Lower lobe of right lung (tissue), 2 donors: ENCODE results near the gene HNRNPL. TPM values are rescaled to one million over a fixed set of nuclear protein-coding genes. Genes with fewer than 3 reads are reported as not detected.
"Not testable (repeated sequence)": the region's sequence is repeated elsewhere in the genome, so short reads cannot be mapped to it uniquely, and the experiment has no call there.

Source experiments
- ATAC-seq, 2 donors: fragments of 200-7000 bp; cut with Tn5 transposase; one replicate each; pipeline ENCODE4 v1.9.1; 2020 to 2022; ENCODE audit warnings: mild to moderate bottlenecking in 2 of 2, moderate library complexity in 2 of 2
- DNase-seq: peaks from one replicate; pipeline ENCODE4 v3.0.0-alpha.2; 2020
- H3K27ac ChIP-seq: fragments of 200-600 bp; one replicate; pipeline ENCODE4 v1.8.0; 2022
- H3K27me3 ChIP-seq: fragments of 200-600 bp; one replicate; pipeline ENCODE4 v1.8.0; 2022; ENCODE audit warnings: low read depth
- H3K36me3 ChIP-seq: fragments of 200-600 bp; one replicate; pipeline ENCODE4 v1.8.0; 2022; ENCODE audit warnings: mild to moderate bottlenecking
- H3K4me1 ChIP-seq: fragments of 200-600 bp; one replicate; pipeline ENCODE4 v1.8.0; 2022
- H3K4me3 ChIP-seq: fragments of 200-600 bp; one replicate; pipeline ENCODE4 v1.8.0; 2022; ENCODE audit warnings: mild to moderate bottlenecking
- H3K9me3 ChIP-seq: fragments of 200-600 bp; one replicate; pipeline ENCODE4 v1.8.0; 2022
- intact Hi-C: fragments of 100-400 bp; cut with DNase I; formaldehyde crosslinking; loops from one replicate; pipeline ENCODE4 v1.11.0; 2022
- total RNA-seq: library from RNA; stranded (reverse); fragmentation: NEBNext Ultra II Directional; extraction: Animal tissue kit (Norgen Biotek cat#: 25700); gene quantifications from one replicate; pipeline ENCODE4 v1.2.1, GENCODE V29; 2021
- TF ChIP-seq, protein P1 (sequence below): fragments of 200-600 bp; IDR thresholded peaks from one replicate; pipeline ENCODE4 v1.8.0; 2022; ENCODE audit warnings: antibody characterized with exemption, mild to moderate bottlenecking
- donor health status: DM: no; HTN: yes; CAD: no; lungs with severe emphysema.

The HNRNPL gene
- total RNA-seq, 1 donor from 2014 or later, result 274 TPM

DNA sequence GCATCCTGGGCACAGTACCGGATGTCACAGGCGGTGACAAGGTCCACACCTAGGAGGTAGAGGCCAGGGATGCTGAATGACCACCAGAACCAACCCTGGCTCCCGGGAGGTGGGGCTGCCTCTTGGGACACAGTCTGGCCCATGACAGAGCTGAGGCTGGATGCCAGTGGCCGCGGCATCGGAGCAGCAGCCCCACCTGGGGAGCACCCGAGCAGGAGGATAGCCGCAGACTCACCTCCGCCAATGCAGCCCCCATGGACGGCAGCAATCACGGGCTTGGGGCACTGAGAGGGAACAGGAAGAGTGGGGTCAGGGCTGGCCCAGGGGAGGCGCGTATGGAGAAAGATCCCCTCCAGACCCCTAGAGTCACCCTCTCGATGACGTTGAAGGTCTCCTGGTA, 32.7 kb downstream of the HNRNPL start:
- TF ChIP-seq, protein P1, sequence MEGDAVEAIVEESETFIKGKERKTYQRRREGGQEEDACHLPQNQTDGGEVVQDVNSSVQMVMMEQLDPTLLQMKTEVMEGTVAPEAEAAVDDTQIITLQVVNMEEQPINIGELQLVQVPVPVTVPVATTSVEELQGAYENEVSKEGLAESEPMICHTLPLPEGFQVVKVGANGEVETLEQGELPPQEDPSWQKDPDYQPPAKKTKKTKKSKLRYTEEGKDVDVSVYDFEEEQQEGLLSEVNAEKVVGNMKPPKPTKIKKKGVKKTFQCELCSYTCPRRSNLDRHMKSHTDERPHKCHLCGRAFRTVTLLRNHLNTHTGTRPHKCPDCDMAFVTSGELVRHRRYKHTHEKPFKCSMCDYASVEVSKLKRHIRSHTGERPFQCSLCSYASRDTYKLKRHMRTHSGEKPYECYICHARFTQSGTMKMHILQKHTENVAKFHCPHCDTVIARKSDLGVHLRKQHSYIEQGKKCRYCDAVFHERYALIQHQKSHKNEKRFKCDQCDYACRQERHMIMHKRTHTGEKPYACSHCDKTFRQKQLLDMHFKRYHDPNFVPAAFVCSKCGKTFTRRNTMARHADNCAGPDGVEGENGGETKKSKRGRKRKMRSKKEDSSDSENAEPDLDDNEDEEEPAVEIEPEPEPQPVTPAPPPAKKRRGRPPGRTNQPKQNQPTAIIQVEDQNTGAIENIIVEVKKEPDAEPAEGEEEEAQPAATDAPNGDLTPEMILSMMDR, result no peak
- no peak for DNase-seq
- no peak overlapping the region for H3K4me3 ChIP-seq
- peaks cover 62% of the 10 kb centered on the region for H3K36me3 ChIP-seq
- no peak overlapping the region for H3K27ac ChIP-seq
- ATAC-seq, result no peak
- no peaks in the 10 kb centered on the region for H3K27me3 ChIP-seq
- no peaks in the 10 kb centered on the region for H3K4me1 ChIP-seq
- no peaks in the 10 kb centered on the region for H3K9me3 ChIP-seq
- intact Hi-C loops, result no loop called here

DNA sequence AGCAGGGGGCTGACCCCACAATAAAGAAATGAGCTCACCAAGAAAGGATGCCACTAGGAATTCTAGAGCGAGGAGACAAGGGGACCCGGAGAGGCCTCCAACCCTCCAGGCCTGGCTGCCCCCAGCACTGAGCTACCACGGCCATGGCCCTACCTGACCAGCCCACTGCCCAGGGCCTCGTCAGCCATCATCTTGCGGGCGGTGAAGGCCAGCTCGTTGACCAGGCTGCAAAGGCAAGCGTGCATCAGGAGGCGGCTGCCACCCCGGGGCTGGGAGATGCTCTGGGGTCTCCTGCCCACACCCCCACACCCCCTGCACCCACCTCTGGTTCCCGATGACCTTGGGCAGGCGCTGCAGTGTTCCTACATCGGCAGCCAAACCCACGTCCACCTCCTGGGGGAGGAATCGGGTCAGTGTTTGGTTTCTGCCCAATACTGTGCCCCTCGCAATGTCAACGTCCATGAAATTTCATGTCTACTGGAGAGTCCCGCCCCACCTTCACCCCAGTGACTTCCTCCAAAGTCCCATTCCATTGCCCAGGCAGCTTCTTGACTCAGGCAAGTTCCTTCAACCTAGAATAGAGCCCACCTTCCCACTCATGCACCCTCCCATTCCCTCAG, 33.5 kb downstream of the HNRNPL start:
- TF ChIP-seq, protein P1, result no peak
- Histone ChIP-seq H3K4me3 (no peak overlapping the region), H3K9me3 (no peaks in the 10 kb centered on the region), H3K27me3 (no peaks in the 10 kb centered on the region), H3K4me1 (no peaks in the 10 kb centered on the region), H3K36me3 (peaks cover 56% of the 10 kb centered on the region), H3K27ac (no peak overlapping the region)
- DNase-seq (no peak), ATAC-seq (no peak)
- intact Hi-C loops, result no loop called here

DNA sequence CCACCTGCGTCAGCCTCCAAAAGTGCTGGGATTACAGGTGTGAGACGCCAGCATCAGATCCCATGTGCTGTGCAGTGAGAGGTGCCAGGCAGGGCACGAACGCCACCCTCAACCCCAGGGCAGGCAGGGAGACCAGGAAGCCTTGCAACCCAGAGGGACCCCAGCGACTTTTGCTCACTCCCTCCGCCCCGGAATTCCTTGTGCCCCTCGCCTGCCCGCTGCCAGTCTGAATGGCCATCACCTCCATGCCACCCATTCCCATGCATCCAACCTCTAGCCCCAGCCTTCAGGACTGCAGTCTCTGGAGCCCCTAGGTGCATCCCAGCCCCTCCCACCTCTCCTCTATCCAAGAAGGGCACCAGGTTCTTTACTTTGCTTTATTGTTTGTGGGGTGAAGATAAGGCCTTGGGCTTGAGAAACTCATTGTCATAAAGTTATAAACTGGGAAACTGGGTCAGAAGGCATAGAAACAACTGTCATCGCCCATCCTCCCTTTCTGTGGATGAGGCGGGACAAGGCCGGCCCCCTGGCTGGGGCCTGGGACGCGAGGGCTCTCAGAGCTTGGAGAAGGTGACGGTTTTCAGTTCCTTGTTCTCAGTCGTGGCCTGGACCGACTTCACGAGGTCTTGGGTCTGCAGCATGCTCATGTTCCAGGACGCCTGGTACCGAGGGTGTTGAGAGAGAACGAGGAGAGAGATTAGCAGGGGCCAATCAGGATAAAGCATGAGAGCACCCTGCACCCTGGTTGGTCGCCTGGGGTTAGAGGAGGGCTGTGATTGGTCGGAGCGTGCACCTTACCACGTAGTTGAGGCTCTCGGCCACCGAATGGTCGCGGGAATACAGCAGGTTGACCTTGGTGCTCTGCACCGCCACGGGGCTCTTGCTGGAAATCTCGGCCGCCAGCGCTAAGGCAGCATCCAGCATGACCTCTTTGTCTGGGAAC, 34.5 kb downstream of the HNRNPL start:
- TF ChIP-seq, protein P1, result no peak
- H3K4me3 ChIP-seq, result no peak overlapping the region
- ATAC-seq (no peak), DNase-seq (no peak)
- intact Hi-C loops, result no loop called here
- no peaks in the 10 kb centered on the region for H3K4me1 ChIP-seq
- no peaks in the 10 kb centered on the region for H3K27me3 ChIP-seq
- H3K27ac ChIP-seq, result no peak overlapping the region
- H3K9me3 ChIP-seq, result no peaks in the 10 kb centered on the region
- H3K36me3 ChIP-seq, result peaks cover 52% of the 10 kb centered on the region

DNA sequence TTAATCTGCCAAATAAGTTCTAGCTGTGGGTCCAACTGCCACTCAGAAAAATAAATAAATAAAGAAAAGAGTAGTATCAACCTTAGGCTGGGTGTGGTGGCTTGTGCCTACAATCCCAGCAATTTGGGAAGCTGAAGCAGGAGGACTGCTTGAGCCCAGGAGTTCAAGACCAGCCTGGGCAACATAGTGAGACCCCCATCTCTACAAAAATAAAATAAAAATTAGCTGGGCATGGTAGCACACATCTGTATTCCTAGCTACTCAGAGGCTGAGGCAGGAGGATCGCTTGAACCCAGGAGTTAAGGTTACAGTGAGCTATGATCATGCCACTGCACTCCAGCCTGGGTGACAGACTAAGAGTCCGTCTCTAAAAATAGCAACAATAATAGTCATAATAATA, 35.9 kb downstream of the HNRNPL start:
- H3K4me1 ChIP-seq, H3K9me3 ChIP-seq, H3K4me3 ChIP-seq, DNase-seq, intact Hi-C loops, H3K27me3 ChIP-seq, H3K27ac ChIP-seq, ATAC-seq: not testable (repeated sequence)
- H3K36me3 ChIP-seq, result peaks cover 42% of the 10 kb centered on the region

DNA sequence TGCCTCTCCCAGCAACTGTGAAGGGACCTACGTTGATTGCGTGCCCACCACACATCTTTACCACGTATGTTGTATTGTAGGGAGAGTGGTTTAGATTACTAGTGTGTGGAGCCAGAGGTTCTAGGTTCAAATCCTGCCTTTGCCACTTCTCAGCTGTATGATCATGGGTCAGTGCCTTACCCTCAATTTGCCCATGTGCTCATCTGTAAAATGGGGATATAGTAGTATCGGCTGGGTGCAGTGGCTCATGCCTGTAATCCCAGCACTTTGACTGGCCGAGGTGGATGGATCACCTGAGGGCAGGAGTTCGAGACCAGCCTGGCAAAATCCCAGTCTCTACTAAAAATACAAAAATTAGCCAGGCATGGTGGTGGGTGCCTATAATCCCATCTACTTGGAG, 36.5 kb downstream of the HNRNPL start:
- no peaks in the 10 kb centered on the region for H3K9me3 ChIP-seq
- no peak overlapping the region for H3K4me3 ChIP-seq
- H3K36me3 ChIP-seq, result peaks cover 38% of the 10 kb centered on the region
- intact Hi-C loops, result no loop called here
- H3K27me3 ChIP-seq, result no peaks in the 10 kb centered on the region
- H3K27ac ChIP-seq, result no peak overlapping the region
- peaks cover 5% of the 10 kb centered on the region for H3K4me1 ChIP-seq
- ATAC-seq (no peak), DNase-seq (peak; percentile 3)
- TF ChIP-seq, protein P1, result no peak

DNA sequence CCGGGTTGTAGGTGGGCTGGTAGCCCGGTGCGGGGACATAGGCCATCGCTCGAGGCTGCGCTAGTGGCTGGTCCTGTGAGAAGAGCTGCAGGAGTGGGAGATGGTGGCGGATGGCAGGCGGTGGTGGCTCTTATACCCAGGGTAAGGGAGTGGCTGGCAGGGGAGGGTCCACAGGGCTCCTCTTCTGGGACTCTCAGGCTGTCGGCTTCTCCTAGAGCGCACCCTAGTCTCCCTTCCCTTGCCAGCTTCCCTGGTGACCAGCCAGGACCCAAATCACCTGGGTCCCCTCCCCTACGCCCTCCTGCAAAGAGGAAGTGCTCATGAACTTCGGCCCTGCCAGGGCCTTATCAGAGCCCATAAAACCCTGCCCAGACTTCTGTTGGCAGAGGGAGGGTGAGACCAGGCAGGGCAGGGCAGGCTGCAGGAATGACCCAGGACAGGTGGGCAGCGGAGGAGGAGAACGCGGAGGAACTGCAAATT, 36.9 kb downstream of the HNRNPL start, which contains the start of gene LGALS4:
Gene LGALS4 (minus strand): TSS at position 105 of the 480 bp plus-strand sequence. CDS start 59 bp downstream, at position 46.
- Histone ChIP-seq H3K27ac (no peak within 1 kb of the TSS), H3K27me3 (no peaks in the 10 kb centered on the region), H3K4me1 (peaks cover 8% of the 10 kb centered on the region), H3K36me3 (peaks cover 34% of the 10 kb centered on the region), H3K4me3 (no peak within 1 kb of the TSS), H3K9me3 (no peaks in the 10 kb centered on the region)
- DNase-seq (peak; percentile 52), ATAC-seq (peak; percentile 49 to 53)
- intact Hi-C loops, result no loop called here
- TF ChIP-seq, protein P1, result no peak
